Duodenal mucosa (tissue), 2 donors: ENCODE data around the gene IL21R.
A peak's percentile ranks its signal among the peaks of the same experiment; 100 is the strongest.

Source experiments
- H3K27ac ChIP-seq: one replicate; pipeline ENCODE4 v1.7.0; 2013; ENCODE audit warnings: low read depth, low read length
- H3K27me3 ChIP-seq, 2 donors: one replicate each; pipeline ENCODE4 v1.7.0; 2013; ENCODE audit warnings: low read length in 2 of 2, control low read depth in 1 of 2; ENCODE audit not compliant: insufficient read depth in 2 of 2, control insufficient read depth in 1 of 2
- H3K36me3 ChIP-seq, 2 donors: one replicate each; pipeline ENCODE4 v1.7.0; 2013; ENCODE audit warnings: low read length in 2 of 2, control low read depth in 1 of 2; ENCODE audit not compliant: insufficient read depth in 2 of 2, control insufficient read depth in 1 of 2
- H3K4me1 ChIP-seq, 2 donors: one replicate each; pipeline ENCODE4 v1.7.0; 2013; ENCODE audit warnings: low read length in 2 of 2, control low read depth in 1 of 2; ENCODE audit not compliant: insufficient read depth in 2 of 2, control insufficient read depth in 1 of 2
- H3K4me3 ChIP-seq, 2 donors: one replicate each; pipeline ENCODE4 v1.7.0; 2013; ENCODE audit warnings: low read length in 2 of 2, low read depth in 1 of 2
- H3K9ac ChIP-seq, 2 donors: one replicate each; pipeline ENCODE4 v1.7.0; 2013; ENCODE audit warnings: low read length in 2 of 2, low read depth in 1 of 2
- H3K9me3 ChIP-seq, 2 donors: one replicate each; pipeline ENCODE4 v1.7.0; 2013; ENCODE audit warnings: low read length in 2 of 2, control low read depth in 1 of 2; ENCODE audit not compliant: control insufficient read depth in 1 of 2

The IL21R gene

DNA sequence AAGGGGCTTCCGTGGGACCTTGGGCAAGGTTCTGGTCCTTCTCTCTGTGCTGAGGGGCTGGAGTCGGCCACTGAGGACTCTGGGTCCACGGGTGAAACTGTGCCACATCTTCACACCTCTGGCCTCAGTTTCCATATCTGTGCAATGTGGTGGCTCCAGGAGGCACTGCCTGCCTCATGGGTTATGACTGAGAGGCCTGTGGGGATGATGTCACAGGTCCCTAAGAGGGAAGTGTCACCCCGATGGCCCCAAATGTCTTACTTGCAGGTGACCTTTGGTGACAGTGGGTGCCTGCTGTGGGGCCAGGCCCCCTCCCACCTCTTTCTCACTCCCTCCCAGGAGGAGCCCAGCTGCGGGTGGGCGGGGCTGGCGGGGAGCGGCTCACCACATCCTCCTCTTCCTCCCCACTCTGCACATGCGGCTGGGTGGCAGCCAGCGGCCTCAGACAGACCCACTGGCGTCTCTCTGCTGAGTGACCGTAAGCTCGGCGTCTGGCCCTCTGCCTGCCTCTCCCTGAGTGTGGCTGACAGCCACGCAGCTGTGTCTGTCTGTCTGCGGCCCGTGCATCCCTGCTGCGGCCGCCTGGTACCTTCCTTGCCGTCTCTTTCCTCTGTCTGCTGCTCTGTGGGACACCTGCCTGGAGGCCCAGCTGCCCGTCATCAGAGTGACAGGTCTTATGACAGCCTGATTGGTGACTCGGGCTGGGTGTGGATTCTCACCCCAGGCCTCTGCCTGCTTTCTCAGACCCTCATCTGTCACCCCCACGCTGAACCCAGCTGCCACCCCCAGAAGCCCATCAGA lies at the start of gene IL21R:
Gene IL21R, plus strand, starts transcription at position 407 of the 801 bp plus-strand sequence. CDS start 27,898 bp downstream, outside the sequence.
- H3K4me3 ChIP-seq = peak within 1 kb of the TSS; percentile 41 to 57

DNA sequence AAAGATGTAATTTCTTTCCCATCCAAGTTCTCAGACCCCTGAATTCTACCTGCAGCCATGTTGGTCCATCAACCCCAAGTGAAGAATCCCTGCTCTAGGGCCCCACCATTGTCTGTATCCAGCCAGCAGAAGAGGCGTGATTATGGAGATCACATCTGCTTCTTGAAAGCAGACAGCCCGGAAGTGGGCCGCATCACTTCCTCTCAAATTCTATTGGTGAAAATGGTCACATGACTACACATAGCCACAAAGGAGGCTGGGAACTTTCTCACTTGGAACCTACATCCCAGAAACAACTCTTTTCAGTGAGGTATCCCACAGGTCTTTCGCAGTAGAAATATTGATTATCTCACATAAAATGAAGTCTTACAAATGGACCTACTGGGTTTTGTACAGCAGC lies 48.1 kb upstream of the IL21R start:
- Histone ChIP-seq H3K4me1 (no peaks in the 10 kb centered on the region), H3K27me3 (no peaks in the 10 kb centered on the region), H3K9ac (no peak overlapping the region), H3K9me3 (no peaks in the 10 kb centered on the region), H3K4me3 (no peak overlapping the region), H3K36me3 (peaks cover 63 to 84% of the 10 kb centered on the region in 2 donors), H3K27ac (no peak overlapping the region)

More for the DNA sequence above, at the start of gene IL21R:
- H3K27ac ChIP-seq = no peak within 1 kb of the TSS
- H3K36me3 ChIP-seq = no peaks in the 10 kb centered on the region
- H3K4me1 ChIP-seq = peaks cover 16 to 27% of the 10 kb centered on the region in 2 donors
- H3K9ac ChIP-seq = peak within 1 kb of the TSS; percentile 33 to 39
- H3K9me3 ChIP-seq = no peaks in the 10 kb centered on the region
- no peaks in the 10 kb centered on the region for H3K27me3 ChIP-seq

DNA sequence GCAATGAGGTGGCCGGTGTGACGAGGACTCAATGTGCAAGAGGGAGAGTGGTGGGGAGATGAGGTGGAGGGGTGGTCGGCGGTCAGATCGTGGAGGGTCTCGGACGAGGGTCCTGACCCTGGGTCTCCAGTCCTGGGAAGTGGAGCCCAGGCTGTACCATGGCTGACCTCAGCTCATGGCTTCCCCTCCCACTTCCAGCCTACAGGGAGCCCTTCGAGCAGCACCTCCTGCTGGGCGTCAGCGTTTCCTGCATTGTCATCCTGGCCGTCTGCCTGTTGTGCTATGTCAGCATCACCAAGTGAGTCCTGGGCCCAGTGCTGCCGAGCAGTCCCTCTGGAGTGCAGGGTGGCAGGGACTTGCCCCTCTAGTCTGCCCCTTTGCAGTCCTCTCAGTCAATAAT lies 46.4 kb upstream of the IL21R start:
- H3K4me3 ChIP-seq = no peak overlapping the region
- H3K27ac ChIP-seq = no peak overlapping the region
- H3K36me3 ChIP-seq = peaks cover 61 to 82% of the 10 kb centered on the region in 2 donors
- no peaks in the 10 kb centered on the region for H3K9me3 ChIP-seq
- no peaks in the 10 kb centered on the region for H3K27me3 ChIP-seq
- no peak overlapping the region for H3K9ac ChIP-seq
- no peaks in the 10 kb centered on the region for H3K4me1 ChIP-seq

DNA sequence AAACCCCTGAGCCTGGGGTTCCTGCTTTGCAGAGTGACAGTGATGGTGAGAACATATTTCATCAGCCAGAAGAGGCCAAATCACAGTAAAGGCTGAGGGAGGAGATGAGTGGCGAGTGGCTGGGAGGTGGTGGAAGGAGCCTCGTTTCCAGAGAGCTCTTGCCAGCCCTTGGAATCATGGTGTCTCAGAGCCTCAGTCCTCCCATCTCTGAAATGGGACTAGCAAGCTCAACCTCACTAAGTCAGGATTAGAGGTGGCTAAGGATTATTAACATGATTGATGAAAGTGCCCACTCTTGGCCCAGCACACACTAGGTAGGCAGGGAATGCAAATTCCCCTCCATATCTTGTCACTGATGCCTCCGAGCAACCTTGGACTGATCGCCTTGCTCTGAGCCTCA lies 45.2 kb upstream of the IL21R start:
- Histone ChIP-seq H3K4me1 (no peaks in the 10 kb centered on the region), H3K4me3 (no peak overlapping the region), H3K27me3 (no peaks in the 10 kb centered on the region), H3K9ac (no peak overlapping the region), H3K36me3 (peaks cover 56 to 76% of the 10 kb centered on the region in 2 donors), H3K9me3 (no peaks in the 10 kb centered on the region), H3K27ac (no peak overlapping the region)

DNA sequence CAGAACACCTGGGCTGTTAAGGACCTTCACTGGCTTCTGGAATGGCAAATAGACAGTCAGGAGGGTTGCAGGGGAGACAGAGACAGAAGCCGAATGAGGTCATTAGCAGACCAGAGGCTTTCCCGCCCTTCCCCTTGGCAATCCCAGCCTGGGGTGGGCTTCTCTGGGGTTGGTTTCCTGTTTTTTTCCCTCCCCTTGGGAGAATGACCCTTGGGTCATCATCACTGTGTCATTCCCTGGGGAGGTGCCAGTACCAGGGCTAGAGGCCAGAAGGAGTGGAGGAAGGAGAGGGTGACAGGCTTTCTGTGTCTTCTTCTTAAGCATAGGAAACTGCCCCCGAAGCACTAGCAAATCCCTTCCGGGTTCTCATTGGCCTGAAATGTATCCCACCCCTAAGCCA lies 42.9 kb upstream of the IL21R start:
- Histone ChIP-seq H3K27ac (no peak overlapping the region), H3K27me3 (no peaks in the 10 kb centered on the region), H3K9ac (no peak overlapping the region), H3K36me3 (peaks cover 40 to 69% of the 10 kb centered on the region in 2 donors), H3K4me3 (no peak overlapping the region), H3K4me1 (peaks cover 13 to 14% of the 10 kb centered on the region in 2 donors), H3K9me3 (no peaks in the 10 kb centered on the region)

DNA sequence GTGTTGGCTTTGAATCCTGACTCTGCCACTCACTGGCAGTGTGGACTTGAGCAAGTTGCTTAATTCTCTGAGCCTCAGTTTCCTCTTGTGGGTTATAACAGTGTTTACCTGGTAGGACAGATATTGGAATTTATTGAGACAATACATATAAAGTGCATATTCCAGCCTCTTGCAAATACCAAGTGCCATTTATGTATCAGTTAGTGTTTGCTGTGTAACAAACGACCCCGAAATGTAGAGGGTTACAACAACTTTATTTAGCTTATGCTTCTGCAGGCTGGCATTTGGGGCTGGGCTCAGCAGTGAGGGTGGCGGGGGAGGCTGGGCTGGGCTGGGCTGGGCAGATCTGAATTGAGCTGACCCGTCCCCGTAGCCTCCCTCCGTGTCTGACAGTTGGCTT lies 42.4 kb upstream of the IL21R start:
- H3K9ac ChIP-seq = no peak overlapping the region
- no peaks in the 10 kb centered on the region for H3K9me3 ChIP-seq

DNA sequence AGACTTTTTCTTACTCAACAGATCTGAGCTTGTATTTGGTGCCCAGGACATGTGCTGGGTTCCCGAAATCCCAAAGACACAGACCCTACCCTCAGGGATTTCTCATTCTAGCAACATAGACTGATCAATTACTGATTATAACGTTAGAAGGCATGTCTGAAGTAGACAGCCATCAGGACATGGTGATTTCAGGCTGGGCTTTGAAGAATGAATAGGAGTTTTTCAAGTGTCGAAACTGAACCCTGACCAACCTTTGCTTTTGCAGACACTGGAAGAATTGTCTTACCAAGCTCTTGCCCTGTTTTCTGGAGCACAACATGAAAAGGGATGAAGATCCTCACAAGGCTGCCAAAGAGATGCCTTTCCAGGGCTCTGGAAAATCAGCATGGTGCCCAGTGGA lies 40.0 kb upstream of the IL21R start:
- Histone ChIP-seq H3K9me3 (no peaks in the 10 kb centered on the region), H3K27me3 (no peaks in the 10 kb centered on the region), H3K36me3 (peaks cover 21 to 44% of the 10 kb centered on the region in 2 donors), H3K4me1 (peaks cover 21 to 22% of the 10 kb centered on the region in 2 donors), H3K9ac (no peak overlapping the region), H3K4me3 (no peak overlapping the region), H3K27ac (no peak overlapping the region)

More for the DNA sequence above, 42.4 kb upstream of the IL21R start:
- peaks cover 18% of the 10 kb centered on the region in 2 donors for H3K4me1 ChIP-seq
- no peak overlapping the region for H3K4me3 ChIP-seq
- no peaks in the 10 kb centered on the region for H3K27me3 ChIP-seq
- no peak overlapping the region for H3K27ac ChIP-seq
- H3K36me3 ChIP-seq = peaks cover 34 to 64% of the 10 kb centered on the region in 2 donors

DNA sequence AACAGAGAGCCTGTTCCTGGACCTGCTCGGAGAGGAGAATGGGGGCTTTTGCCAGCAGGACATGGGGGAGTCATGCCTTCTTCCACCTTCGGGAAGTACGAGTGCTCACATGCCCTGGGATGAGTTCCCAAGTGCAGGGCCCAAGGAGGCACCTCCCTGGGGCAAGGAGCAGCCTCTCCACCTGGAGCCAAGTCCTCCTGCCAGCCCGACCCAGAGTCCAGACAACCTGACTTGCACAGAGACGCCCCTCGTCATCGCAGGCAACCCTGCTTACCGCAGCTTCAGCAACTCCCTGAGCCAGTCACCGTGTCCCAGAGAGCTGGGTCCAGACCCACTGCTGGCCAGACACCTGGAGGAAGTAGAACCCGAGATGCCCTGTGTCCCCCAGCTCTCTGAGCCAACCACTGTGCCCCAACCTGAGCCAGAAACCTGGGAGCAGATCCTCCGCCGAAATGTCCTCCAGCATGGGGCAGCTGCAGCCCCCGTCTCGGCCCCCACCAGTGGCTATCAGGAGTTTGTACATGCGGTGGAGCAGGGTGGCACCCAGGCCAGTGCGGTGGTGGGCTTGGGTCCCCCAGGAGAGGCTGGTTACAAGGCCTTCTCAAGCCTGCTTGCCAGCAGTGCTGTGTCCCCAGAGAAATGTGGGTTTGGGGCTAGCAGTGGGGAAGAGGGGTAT lies 39.3 kb upstream of the IL21R start:
- no peaks in the 10 kb centered on the region for H3K9me3 ChIP-seq
- no peak overlapping the region for H3K9ac ChIP-seq
- H3K27me3 ChIP-seq = no peaks in the 10 kb centered on the region
- no peak overlapping the region for H3K4me3 ChIP-seq
- H3K27ac ChIP-seq = no peak overlapping the region
- peaks cover 24 to 27% of the 10 kb centered on the region in 2 donors for H3K4me1 ChIP-seq
- H3K36me3 ChIP-seq = peaks cover 21 to 42% of the 10 kb centered on the region in 2 donors

DNA sequence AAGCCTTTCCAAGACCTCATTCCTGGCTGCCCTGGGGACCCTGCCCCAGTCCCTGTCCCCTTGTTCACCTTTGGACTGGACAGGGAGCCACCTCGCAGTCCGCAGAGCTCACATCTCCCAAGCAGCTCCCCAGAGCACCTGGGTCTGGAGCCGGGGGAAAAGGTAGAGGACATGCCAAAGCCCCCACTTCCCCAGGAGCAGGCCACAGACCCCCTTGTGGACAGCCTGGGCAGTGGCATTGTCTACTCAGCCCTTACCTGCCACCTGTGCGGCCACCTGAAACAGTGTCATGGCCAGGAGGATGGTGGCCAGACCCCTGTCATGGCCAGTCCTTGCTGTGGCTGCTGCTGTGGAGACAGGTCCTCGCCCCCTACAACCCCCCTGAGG lies 38.7 kb upstream of the IL21R start:
- H3K27me3 ChIP-seq = no peaks in the 10 kb centered on the region
- no peak overlapping the region for H3K4me3 ChIP-seq
- no peaks in the 10 kb centered on the region for H3K9me3 ChIP-seq
- peaks cover 19 to 40% of the 10 kb centered on the region in 2 donors for H3K36me3 ChIP-seq
- H3K4me1 ChIP-seq = peaks cover 27 to 31% of the 10 kb centered on the region in 2 donors
- H3K9ac ChIP-seq = no peak overlapping the region
- no peak overlapping the region for H3K27ac ChIP-seq

DNA sequence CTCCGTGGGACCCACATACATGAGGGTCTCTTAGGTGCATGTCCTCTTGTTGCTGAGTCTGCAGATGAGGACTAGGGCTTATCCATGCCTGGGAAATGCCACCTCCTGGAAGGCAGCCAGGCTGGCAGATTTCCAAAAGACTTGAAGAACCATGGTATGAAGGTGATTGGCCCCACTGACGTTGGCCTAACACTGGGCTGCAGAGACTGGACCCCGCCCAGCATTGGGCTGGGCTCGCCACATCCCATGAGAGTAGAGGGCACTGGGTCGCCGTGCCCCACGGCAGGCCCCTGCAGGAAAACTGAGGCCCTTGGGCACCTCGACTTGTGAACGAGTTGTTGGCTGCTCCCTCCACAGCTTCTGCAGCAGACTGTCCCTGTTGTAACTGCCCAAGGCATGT lies 38.2 kb upstream of the IL21R start:
- H3K9me3 ChIP-seq = no peaks in the 10 kb centered on the region
- H3K27ac ChIP-seq = no peak overlapping the region
- no peak overlapping the region for H3K9ac ChIP-seq
- H3K4me3 ChIP-seq = no peak overlapping the region
- no peaks in the 10 kb centered on the region for H3K27me3 ChIP-seq
- H3K4me1 ChIP-seq = peaks cover 27 to 31% of the 10 kb centered on the region in 2 donors
- H3K36me3 ChIP-seq = peaks cover 13 to 34% of the 10 kb centered on the region in 2 donors
